Measurements from ENCODE around the gene RPS6KA1. TPM values are rescaled to one million over a fixed set of nuclear protein-coding genes. Genes with fewer than 3 reads are reported as not detected.

Gene RPS6KA1
- total and polyA plus RNA-seq, 2 of the 8 experiments (the other 6 are each of a cell fraction or from before 2014, with no cell fraction given), result 44.3 to 55.0 TPM

GRCh38 chr1:26498894-26499293, 30.7 kb upstream of the RPS6KA1 start:
- 82% methylated on average over 7 of the region's 7 CpGs; no CpG with 5 or more reads in 1 of the 2 experiments for WGBS, 2 experiments (ENCODE audit: extremely low coverage in 1 of 2, insufficient coverage in 1 of 2, insufficient read length in 1 of 2, insufficient replicate concordance in 2 of 2, low coverage in 1 of 2, low lambda C conversion rate in 2 of 2, missing lambda C conversion rate in 1 of 2)
- POLR2A ChIA-PET (ENCODE audit: partially characterized antibody), result interaction anchor here (1.2 to 3.5 kb wide), 4 partner anchors 12 to 32 kb away, joined by 4 to 48 read pairs (median 7); partner anchors contain the start of gene RPS6KA1
- no peak for TF ChIP-seq RXRA (IDR thresholded peaks at IDR 0.05; ENCODE audit: insufficient read depth, low read depth, low read length)
- TF ChIP-seq BRCA1 (IDR thresholded peaks at IDR 0.05; ENCODE audit: low read depth, low read length), result no peak
- no peak for TF ChIP-seq JUND (IDR thresholded peaks at IDR 0.05; ENCODE audit: low read length)
- TF ChIP-seq CTCF (IDR thresholded peaks at IDR 0.05; ENCODE audit: control extremely low read depth in 1 of 3, insufficient read depth in 1 of 3, low read depth in 1 of 3, low read length in 3 of 3), result no peak
- TF ChIP-seq USF2 (IDR thresholded peaks at IDR 0.05; ENCODE audit: low read length), result no peak
- no peak for TF ChIP-seq SIN3A (conservative IDR thresholded peaks at IDR 0.05 in 1 of 2, IDR thresholded peaks at IDR 0.05 in 1 of 2; ENCODE audit: low read depth in 1 of 2, low read length in 2 of 2)
- no peak for TF ChIP-seq JUN (IDR thresholded peaks at IDR 0.05; ENCODE audit: low read depth, low read length)
- TF ChIP-seq HDAC6 (IDR thresholded peaks at IDR 0.05; ENCODE audit: low read depth, low read length), result no peak
- no peak for TF ChIP-seq SP2 (IDR thresholded peaks at IDR 0.05; ENCODE audit: low read length)
- no peak for TF ChIP-seq BACH1 (IDR thresholded peaks at IDR 0.05; ENCODE audit: low read length)
- TF ChIP-seq TAF1 (IDR thresholded peaks at IDR 0.05; ENCODE audit: low read depth, low read length), result no peak

More at GRCh38 chr1:26498894-26499293, 30.7 kb upstream of the RPS6KA1 start:
- Histone ChIP-seq H4K91ac (replicated peaks; ENCODE audit: insufficient read length, low read length) (no peak overlapping the region), H4K20me1 (replicated peaks in 1 of 2; ENCODE audit: control insufficient read depth in 1 of 2, insufficient read depth in 2 of 2, low read length in 2 of 2) (no peaks in the 10 kb centered on the region), H3K56ac (replicated peaks; ENCODE audit: insufficient read length, low read depth, low read length) (no peak overlapping the region), H4K8ac (ENCODE audit: extremely low read depth, insufficient read depth, low read length) (no peak overlapping the region), H3K79me2 (ENCODE audit: control insufficient read depth in 1 of 2, insufficient read depth in 2 of 2, low read length in 2 of 2) (no peaks in the 10 kb centered on the region), H4K5ac (ENCODE audit: insufficient read length, low read depth, low read length) (no peak overlapping the region), H2BK12ac (ENCODE audit: low read depth, low read length) (no peak overlapping the region), H3K27me3 (replicated peaks in 1 of 4; ENCODE audit: control insufficient read depth in 3 of 4, extremely low read depth in 1 of 4, insufficient read depth in 3 of 4, low read length in 3 of 4) (no peaks in the 10 kb centered on the region), H2AK5ac (ENCODE audit: low read depth, low read length) (no peak overlapping the region), H3K4me1 (replicated peaks in 1 of 4; ENCODE audit: control insufficient read depth in 3 of 4, insufficient read depth in 4 of 4, low read length in 3 of 4) (no peaks in the 10 kb centered on the region), H3K9me3 (ENCODE audit: insufficient read depth in 2 of 2, low read depth in 1 of 2, low read length in 1 of 2) (no peaks in the 10 kb centered on the region), H3K23ac (ENCODE audit: insufficient read length) (no peak overlapping the region), H3K9ac (replicated peaks in 1 of 4; ENCODE audit: extremely low read depth in 1 of 4, low read depth in 3 of 4, low read length in 3 of 4) (no peak overlapping the region), H3K36me3 (ENCODE audit: control insufficient read depth in 2 of 4, insufficient read depth in 4 of 4, low read length in 3 of 4) (no peaks in the 10 kb centered on the region), H3K27ac (ENCODE audit: low read depth, low read length) (no peak overlapping the region), H3K4me3 (ENCODE audit: extremely low read depth in 1 of 4, insufficient read depth in 2 of 4, low read depth in 3 of 4, low read length in 4 of 4) (no peak overlapping the region), H2BK20ac (ENCODE audit: low read length) (no peak overlapping the region), H2AFZ (ENCODE audit: low read length) (no peak overlapping the region), H3K79me1 (ENCODE audit: low read depth, low read length) (no peaks in the 10 kb centered on the region), H3K23me2 (ENCODE audit: low read depth, low read length) (peaks cover 10% of the 10 kb centered on the region; the same call in 1 of the 2 replicates), H3K18ac (ENCODE audit: extremely low read depth, low read length) (no peak overlapping the region), H2BK5ac (ENCODE audit: low read depth, low read length) (no peak overlapping the region), H2BK120ac (replicated peaks; ENCODE audit: low read depth, low read length) (no peak overlapping the region), H3K4ac (replicated peaks; ENCODE audit: insufficient read length, low read depth, low read length) (no peak overlapping the region), H2BK15ac (ENCODE audit: low read length) (no peak overlapping the region), H3K4me2 (ENCODE audit: insufficient read depth in 1 of 2, low read depth in 2 of 2, low read length in 2 of 2) (no peak overlapping the region), H3K14ac (ENCODE audit: insufficient read length) (no peak overlapping the region)
- DNase-seq (ENCODE audit: low read depth in 1 of 2, low spot score in 2 of 2) (no peak), FAIRE-seq (no peak)
- CTCF ChIA-PET (ENCODE audit: partially characterized antibody), result interaction anchor here (1.0 to 3.9 kb wide), 5 partner anchors 9 to 42 kb away, joined by 3 to 27 read pairs (median 16); no protein-coding TSS in a partner anchor

All from H1 (cell line).